ENCODE measurements around the gene IL21R. TPM values are rescaled to one million over a fixed set of nuclear protein-coding genes. Genes with fewer than 3 reads are reported as not detected.
"Not testable (repeated sequence)": the region's sequence is repeated elsewhere in the genome, so short reads cannot be mapped to it uniquely, and the experiment has no call there.

IL21R gene
- polyA plus RNA-seq, 12 donors, result 0.16 to 1.1 (median 0.37) TPM; not detected in 2

DNA sequence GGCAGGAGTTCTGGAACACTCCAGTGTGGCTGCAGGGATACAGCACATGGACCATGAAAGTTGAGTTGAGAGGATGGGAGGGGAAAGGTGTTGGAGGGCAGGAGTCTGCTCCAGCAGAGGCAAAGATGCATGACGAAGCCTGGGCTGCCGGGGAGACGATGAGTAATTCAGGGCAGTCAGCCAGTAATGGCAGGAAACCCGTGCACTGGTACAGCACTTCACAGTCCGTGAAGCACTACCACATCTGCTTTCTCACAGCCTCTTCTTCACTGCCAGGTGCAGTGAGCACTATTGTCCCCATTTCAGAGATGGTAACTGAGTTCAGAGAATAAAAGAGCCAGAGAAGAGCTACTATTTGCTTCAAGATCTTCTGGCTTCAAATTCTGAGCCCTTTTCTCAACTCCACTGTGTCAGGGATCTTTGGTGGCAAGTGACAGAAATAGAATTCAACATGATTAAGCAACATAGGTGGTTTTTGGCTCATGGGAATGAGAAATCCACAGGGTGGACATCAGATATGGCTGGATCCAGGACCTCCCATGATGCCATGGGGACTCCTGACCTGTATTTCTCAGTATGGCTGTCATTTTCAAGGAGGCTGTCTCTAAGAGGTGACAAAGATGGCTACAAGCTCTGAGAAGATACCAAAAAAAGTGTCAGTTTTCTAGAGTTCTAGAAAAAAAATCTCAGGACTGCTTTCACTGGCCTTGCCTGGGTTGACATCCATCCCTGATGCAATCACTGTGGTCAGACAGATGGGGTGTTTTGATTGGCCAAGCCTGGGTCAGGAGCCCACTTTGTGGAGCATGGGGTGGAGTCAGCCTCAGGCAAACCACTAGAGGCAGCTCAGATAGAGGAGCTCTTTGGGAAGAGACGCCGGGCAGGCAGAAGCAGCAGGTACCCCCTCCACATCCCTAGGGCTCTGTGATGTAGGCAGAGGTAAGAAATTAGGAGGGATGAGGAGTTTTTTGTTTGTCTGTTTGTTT is 24.7 kb downstream of the IL21R start:
- no peak for DNase-seq

DNA sequence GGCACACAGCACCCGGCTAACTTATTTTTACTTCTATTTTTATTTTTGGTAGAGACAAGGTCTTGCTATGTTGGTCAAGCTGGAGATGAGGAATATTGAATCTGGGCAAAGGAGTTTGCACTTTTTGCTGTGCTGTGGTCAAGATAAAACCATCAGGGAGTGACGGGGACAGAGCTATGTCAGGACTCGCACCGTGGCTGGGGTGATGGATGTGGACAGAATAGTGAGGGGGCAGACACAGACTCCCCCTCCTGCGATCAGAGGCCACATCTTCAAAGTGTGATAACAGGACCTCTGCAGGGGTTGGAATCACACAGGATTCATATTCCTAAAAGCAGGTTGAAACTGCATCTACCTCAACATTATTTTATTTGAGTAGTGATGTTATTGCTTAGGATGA is 25.6 kb downstream of the IL21R start:
- DNase-seq, result no peak

DNA sequence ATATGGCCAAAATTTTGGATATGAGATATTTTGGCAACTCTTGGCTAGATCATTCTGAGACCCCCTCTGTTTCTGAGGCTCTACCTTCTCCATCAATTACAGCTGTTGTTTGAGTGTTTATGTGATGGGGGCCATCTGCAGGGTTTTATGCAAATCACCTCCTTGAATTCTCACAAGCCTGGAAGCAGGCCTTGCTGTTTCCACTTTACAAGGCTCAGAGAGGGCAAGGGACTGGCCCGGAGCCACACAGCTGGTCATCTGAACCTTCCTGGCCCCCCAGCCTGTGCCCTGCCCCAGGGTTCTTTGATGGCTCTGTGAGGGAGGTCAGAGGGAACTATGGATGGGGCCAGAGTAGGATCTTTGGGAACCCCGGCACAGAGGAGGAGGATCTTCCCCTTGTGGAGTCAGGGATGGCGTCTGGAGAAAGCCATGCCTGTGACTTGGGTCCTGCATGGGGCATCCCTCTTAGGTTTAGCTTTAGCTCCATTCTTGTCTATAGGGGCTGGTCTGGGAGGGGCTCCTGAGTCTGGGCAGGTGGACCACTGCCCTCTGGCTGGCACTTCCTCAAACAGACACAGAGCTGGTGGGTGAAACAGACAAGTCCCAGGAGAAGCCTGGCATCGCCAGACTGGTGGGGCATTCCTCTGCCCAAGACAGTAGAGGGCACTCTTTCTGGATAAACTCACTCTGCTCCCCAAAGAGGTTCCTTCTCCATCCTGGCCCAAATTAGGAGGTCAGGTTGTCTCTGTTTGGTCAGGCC is 26.2 kb downstream of the IL21R start:
- DNase-seq, result no peak

DNA sequence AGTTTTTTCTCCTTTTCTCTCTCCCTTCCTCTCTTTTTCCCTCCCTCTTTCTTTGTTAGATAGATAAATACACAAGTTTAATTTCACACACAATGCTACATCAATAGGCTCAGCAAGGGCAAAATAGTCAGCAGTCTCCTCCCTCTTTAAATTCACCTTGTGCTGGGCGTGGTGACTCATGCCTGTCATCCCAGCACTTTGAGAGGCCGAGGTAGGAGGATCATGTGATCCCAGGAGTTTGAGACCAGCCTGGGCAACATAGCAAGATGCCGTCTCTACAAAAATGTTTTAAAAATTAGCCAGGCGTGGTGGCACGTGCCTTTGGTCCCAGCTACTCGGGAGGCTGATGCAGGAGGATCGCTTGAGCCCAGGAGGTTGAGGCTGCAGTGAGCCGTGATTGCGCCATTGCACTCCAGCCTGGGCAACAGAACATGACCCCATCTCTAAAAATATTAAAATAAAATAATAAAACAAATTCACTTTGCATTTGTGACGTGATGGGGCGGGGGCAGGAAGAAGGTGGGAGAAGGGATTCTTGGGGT is 27.4 kb downstream of the IL21R start:
- DNase-seq, result no peak

DNA sequence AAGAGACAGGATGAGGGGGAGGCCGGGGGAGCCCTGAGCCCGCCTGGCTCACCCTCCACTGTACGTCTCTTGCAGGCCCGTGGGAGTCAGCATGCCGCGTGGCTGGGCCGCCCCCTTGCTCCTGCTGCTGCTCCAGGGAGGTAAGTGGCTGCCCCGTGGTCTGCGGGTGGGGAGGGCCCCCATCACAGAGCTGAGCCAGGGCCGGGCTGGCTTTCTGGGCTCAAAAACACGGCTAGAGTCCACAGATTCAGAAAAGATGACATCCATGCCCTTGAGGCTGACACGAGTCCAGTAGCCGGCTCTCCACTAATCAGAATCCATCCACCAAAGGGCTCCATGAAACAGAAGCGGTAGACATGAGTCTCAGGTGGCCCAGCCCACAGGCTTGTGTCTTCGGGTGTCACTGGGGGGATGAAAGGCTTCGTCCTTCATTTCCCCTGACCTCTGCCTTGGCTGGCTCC is 28.0 kb downstream of the IL21R start:
- DNase-seq, result no peak

DNA sequence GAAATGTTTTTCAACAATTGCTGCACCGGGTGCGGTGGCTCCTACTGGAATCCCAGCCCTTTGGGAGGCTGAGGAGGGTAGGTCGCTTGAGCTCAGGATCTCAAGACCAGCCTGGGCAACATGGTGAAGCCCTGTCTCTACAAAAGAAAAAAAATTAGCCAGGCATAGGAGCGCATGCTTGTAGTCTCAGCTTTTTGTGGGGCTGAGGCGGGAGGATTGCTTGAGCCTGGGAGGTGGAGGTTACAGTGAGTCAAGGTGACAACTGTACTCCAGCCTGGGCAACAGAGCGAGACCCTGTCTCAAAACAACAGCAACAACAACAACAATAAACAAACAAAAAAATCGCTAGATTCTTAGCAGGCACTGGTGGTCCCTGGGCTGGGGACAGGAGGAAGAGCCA is 28.5 kb downstream of the IL21R start:
- no peak for DNase-seq

DNA sequence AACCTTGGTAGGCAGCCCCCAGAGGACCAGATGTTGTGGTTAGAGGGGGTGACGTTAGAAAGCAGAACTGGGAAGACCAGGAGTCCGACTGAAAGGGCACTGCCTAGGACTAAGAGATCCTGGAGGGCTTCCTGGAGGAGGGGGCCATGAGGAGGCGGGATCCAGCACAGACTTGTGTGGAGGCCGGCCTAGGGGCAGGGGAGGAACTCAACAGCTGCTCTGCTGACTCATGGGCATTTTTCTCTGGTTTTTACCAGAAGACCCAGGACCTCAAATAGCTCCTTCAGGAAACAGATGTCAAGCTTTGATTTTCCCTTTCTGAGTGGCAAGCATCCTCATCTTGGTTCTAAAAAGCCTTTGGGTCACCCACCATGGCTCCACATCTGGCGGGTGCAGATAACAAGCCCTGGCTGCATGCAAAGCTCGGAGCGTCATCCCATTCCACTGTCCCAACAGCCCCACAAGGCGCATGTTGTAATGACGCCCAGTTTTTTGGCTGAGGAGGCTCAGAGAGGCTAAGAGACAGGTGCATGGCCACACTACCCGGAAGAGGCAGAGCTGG is 29.0 kb downstream of the IL21R start:
- no peak for DNase-seq

DNA sequence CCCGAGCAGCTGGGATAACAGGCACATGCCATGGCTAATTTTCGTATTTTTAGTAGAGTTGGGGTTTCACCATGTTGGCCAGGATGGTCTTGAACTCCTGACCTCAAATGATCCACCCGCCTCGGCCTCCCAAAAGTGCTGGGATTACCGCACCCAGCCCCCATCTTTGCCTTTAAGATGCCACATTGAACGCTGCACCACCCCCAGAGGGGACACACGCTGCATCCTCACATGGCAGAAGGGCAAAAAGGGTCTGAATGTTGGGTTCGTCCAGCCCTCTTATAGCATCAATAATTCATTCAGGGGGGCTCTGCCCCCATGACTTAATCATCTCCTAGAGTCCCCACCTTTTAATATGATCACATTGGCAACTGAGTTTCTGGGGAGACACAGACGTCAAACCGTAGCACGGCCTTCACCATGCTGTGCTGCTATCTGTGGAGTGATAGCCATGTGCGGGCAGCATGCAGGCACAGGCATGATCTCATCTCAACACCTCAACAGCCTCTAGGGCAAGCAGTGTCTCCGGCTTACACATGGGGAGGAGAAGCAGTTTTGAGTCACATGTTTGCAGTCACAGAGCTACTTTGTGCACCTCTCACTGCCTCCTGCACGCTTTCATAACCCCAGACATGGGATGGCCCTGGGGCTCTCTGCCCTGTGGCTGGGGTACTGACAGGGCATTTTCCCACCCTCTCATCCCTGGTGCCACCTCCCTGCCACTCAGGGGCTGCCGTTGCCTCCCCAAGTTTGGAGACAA is 30.0 kb downstream of the IL21R start:
- no peak for DNase-seq

DNA sequence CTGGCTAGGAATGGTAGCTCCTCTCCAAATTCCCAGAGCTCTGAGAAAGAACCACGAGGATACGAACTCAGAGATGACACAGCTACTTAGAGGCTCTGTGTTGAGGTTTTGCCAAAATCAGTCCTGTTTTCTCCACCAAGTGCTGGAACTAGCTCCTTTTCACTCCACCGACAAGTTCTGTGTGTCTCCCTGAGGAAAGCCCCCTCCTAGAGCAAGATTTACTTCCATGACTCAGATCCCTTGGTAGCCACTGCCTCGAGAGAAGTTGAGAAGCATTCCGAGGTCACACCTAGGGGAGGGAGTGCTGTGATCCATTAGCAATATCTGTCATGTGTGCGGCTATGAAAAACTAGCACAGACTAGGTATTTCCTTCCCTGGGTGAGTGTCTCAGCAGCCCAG is 30.6 kb downstream of the IL21R start:
- DNase-seq, result no peak

DNA sequence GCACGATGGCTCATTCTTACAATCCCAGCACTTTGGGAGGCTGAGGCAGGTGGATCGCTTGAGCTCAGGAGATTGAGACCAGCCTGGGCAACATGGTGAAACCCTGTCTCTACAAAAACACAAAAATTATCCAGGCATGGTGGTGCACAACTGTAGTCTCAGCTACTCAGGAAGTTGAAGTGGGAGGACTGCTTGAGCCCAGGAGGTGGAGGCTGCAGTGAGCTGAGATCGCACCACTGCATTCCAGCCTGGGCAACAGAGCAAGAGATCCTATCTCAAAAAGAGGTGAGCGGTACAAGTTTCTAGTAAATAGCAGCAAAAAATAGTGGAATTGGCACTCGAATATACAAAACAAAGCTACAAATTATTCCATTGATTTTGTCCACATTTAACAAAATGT is 31.2 kb downstream of the IL21R start:
- DNase-seq, result not testable (repeated sequence)

DNA sequence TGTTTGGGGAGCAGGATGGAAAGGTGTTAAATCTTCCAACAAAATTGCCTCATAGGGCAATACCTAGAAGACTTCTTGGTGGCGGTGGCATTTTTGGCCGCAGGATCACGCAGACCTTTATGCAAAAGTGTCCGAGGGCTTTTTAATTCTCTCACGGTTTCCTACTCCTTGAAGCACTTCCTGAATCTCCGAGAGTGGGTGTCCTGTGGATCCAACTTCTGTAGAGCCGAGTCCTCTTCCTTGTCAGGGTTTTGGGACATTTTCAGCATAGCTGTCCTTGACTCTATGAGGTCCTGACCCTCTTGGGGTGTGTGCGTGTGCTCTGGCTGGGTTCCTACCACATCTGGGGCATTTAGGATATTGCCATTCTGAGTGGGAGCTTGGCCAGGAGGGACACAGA is 31.7 kb downstream of the IL21R start:
- no peak for DNase-seq

DNA sequence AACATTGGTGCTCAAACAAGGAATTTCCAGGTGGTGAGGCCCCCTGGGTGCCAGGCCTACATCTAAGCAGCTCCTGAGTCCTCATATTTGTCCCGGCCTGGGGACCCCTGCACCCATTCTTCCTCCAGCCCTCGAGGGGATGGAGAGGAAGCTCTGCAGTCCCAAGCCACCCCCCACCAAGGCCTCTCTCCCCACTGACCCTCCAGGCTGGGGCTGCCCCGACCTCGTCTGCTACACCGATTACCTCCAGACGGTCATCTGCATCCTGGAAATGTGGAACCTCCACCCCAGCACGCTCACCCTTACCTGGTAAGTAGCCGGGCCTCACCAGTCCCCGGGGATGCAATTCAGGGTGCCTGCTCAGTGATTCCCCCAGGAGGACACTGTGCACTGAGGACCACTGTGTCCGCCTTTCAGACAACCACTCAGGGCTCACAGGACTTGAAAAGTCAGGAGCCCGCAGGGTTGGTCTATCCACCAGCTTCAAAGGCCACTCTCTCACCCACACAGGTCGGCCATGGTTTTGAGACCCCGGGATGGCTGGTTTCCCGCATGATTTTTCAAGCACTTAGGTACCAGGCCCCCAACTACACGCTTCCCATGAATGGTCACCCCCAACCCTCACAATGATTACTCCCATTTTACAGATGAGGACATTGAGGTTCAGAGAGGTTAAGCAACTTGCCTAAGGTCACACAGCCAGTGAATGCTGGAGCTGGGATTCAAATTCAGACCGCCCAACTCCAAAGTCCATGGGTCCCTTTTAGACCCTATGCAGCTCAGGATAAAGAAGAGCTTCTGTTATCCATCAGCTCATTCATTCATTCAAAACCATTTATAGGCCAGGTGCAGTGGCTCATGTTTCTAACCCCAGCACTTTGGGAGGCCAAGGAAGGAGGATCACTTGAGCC is 32.4 kb downstream of the IL21R start:
- no peak for DNase-seq

DNA sequence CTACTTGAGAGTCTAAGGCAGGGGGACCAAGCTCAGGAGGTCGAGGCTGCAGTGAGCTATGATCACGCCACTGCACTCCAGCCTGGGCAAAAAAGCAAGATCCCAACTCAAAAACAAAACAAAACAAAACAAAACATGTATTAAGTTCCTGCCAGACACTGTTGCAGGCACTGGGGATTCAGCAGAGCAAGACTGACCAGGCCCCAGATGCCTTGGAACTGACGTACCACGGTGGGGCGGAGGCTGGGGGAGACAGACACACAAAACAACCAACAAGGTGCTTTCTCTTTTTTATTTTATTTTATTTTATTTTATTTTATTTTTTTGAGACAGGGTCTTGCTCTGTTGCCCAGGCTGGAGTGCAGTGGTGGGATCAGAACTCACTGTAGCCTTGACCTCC is 33.2 kb downstream of the IL21R start:
- DNase-seq, result not testable (repeated sequence)

DNA sequence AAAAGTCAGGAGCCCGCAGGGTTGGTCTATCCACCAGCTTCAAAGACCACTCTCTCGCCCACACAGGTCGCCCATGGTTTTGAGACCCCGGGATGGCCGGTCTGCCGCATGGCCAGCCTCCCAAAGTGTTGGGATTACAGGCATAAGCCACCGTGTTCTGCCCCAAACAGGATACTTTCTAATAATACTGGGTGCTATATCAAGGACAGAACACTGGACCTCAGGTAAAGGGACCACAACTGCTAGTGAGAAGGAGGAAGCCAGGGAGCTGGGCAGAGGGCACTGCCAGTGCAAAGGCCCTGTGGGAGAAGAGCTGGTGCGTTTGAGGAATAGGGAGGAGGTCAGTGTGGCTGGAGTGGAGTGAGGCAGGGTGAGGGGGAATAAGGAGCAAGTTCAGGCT is 34.1 kb downstream of the IL21R start:
- no peak for DNase-seq

DNA sequence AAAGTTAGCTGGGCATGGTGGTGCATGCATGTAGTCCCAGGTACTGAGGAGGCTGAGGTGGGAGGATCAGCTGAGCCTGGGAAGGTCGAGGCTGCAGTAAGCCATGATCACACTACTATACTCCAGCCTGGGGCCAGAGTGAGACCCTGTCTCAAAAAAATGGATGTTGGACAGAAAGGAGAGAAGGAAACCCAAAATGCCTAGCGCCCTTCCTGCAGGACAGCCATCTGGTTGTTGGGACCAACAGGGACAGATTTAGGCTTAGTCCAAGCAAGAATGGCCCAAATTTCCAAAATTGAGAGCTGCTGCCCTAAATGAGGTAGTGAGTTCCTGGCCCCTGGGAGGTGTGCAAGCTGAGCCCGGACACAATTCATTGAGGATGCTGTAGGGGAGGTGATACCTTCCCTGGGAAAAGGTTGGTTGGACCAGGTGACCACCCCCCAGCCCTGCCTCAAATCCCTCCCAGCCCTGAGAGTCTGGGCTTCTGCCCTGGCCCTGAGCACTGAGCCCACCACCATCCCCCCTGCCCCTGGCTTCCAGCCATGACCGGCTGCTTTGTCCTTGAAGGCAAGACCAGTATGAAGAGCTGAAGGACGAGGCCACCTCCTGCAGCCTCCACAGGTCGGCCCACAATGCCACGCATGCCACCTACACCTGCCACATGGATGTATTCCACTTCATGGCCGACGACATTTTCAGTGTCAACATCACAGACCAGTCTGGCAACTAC is 35.1 kb downstream of the IL21R start:
- DNase-seq, result no peak

DNA sequence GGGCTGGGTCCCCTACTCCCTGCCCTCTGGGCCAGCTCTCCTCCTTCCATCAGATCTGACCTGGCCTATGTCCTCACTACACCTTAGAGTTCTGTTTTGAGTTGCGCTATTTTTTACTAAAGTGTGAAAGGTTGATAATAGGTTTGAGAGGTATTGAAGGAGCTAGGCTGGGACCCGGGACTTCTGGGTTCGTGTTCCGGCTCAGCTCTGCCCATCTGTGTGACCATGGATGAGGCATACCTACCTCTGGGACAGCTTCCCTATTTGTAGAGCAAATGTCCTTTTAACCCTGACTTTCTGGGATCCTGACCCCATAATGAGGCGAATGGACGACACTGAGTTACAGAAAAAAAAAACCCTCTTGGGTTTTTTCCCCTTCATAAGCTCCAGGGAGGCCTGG is 36.0 kb downstream of the IL21R start:
- DNase-seq, result no peak

DNA sequence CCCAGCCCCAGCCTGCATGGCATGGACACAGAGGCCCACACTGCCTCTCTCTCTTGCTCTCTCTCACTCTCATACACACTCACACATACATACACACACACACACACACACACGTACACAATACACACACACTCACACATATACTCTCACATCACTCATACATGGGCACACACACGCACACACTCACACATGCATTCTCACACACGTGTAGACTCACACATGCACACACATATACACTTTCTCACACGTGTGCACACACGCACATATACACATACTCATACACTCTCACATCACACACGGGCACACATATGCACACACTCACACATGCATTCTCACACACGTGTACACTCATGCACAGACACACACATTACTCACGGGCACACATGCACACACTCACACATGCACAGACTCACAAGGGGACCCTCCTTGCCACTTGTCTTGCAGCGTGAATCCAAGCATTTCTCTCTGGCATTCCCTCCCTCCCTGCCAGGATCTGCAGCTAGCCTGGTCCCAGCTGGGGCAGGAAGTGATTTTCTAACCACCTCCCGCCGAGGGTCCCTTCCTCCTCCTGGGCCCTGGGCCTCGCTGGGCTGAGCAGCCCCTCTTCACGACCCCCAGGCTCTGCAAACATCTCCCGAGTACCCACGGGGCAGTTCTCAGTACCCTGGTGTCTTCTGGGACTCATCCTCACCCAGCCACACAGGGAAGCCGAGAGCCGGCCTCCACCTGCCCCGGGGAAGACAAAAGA is 37.5 kb downstream of the IL21R start:
- no peak for DNase-seq

DNA sequence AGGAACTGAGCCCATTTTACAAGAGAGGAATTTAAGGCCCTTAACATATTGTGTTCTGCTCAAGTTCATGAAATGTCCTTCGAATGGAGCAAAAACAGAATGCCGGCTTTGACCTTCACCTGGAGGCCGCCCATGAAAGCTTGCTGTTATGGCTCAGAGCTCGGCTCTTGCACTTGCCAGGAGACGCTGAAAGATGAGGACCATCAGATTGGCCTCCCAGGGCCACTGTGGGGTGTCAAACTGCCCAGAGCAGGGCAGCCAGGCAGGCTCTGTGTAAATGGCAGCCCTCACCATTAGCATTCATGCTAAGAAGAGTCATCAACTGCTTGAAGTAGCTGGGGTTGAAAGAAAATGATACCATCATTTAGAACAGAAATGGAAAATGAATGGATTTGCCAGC is 39.3 kb downstream of the IL21R start:
- DNase-seq, result no peak

DNA sequence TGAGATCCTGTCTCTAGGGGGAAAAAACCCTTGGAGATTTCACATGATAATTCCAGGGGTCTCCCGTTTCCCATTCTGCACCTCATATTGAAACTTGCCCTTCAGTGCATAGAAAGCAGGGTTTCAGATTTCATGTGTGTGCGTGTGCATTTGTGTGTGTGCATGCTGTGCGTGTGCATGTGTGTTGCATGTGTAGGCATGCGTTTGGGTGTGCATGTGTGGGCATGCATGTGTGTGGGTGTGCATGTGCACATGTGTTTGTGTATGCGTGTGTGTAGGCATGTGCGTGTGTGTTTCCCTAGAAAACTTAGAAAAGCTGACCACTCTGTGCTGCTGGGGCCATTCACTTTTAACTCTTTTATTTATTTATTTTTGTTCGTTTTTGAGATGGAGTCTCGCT is 40.0 kb downstream of the IL21R start:
- DNase-seq, result no peak
